ENCODE results near the gene APMAP. TPM values are rescaled to one million over a fixed set of nuclear protein-coding genes. Genes with fewer than 3 reads are reported as not detected.

The APMAP gene
- total and polyA plus RNA-seq, 2 of the 13 experiments (the other 11 are each of a cell fraction or from before 2014, with no cell fraction given): 168 to 214 TPM

GRCh38 chr20:25032478-25033264, 40.1 kb upstream of the APMAP start (continued):
- no peak for TF ChIP-seq ZNF280D (CRISPR knock-in tag; IDR thresholded peaks at IDR 0.05)
- no peak for TF ChIP-seq ZNF598 (CRISPR knock-in tag; IDR thresholded peaks at IDR 0.05; ENCODE audit: borderline replicate concordance)
- no peak for TF ChIP-seq ZNF569 (CRISPR knock-in tag; IDR thresholded peaks at IDR 0.05; ENCODE audit: borderline replicate concordance)
- 0 out of 2 replicates have a peak, but pooled peaks have one; percentile 2 for TF ChIP-seq BHLHE40 (IDR thresholded peaks at IDR 0.05; ENCODE audit: low read length)
- TF ChIP-seq ZNF263 (CRISPR knock-in tag; IDR thresholded peaks at IDR 0.05): peak; percentile 50; the same call in 1 of the 2 replicates
- no peak for TF ChIP-seq ZFAT (CRISPR knock-in tag; conservative IDR thresholded peaks at IDR 0.05)
- no peak for TF ChIP-seq CBX1 (IDR thresholded peaks at IDR 0.05; ENCODE audit: low read depth)
- no peak for TF ChIP-seq MXD1 (CRISPR knock-in tag; IDR thresholded peaks at IDR 0.05)
- TF ChIP-seq ELF3 (CRISPR knock-in tag; IDR thresholded peaks at IDR 0.05): no peak; the same call in 1 of the 2 replicates
- TF ChIP-seq ZNF850 (CRISPR knock-in tag; conservative IDR thresholded peaks at IDR 0.05): no peak
- no peak for TF ChIP-seq ZNF350 (CRISPR knock-in tag; IDR thresholded peaks at IDR 0.05; ENCODE audit: borderline replicate concordance, low read depth)
- TF ChIP-seq RXRA (CRISPR knock-in tag; IDR thresholded peaks at IDR 0.05): peak; percentile 30; the same call in 1 of the 2 replicates
- no peak for TF ChIP-seq HMG20B (CRISPR knock-in tag; conservative IDR thresholded peaks at IDR 0.05)
- TF ChIP-seq HDAC1 (CRISPR knock-in tag; IDR thresholded peaks at IDR 0.05): peak; percentile 61
- no peak for TF ChIP-seq SOX6 (IDR thresholded peaks at IDR 0.05)
- TF ChIP-seq SOX6 (CRISPR knock-in tag; IDR thresholded peaks at IDR 0.05): peak; percentile 89
- TF ChIP-seq ZNF235 (CRISPR knock-in tag; IDR thresholded peaks at IDR 0.05; ENCODE audit: borderline replicate concordance): no peak
- TF ChIP-seq ATF5 (CRISPR knock-in tag; IDR thresholded peaks at IDR 0.05; ENCODE audit: low read depth): no peak
- TF ChIP-seq PRDM4 (CRISPR knock-in tag; IDR thresholded peaks at IDR 0.05; ENCODE audit: borderline replicate concordance): no peak
- peak; percentile 62; the same call in 1 of the 2 replicates for TF ChIP-seq MYC (CRISPR knock-in tag; IDR thresholded peaks at IDR 0.05; ENCODE audit: borderline replicate concordance)
- no peak for TF ChIP-seq KLF16 (CRISPR knock-in tag; IDR thresholded peaks at IDR 0.05)
- no peak for TF ChIP-seq ZNF354B (CRISPR knock-in tag; IDR thresholded peaks at IDR 0.05)
- TF ChIP-seq RORA (CRISPR knock-in tag; IDR thresholded peaks at IDR 0.05): no peak
- TF ChIP-seq ZBTB38 (CRISPR knock-in tag; IDR thresholded peaks at IDR 0.05): no peak

All from HepG2 (cell line).